Natural killer cell (primary cell): Measurements from ENCODE around the gene CDK14. TPM values are rescaled to one million over a fixed set of nuclear protein-coding genes. Genes with fewer than 3 reads are reported as not detected.

Source experiments
- ATAC-seq, 3 donors: fragments of 150-1000 bp in 2 of 3; fragments of 200-7000 bp in 1 of 3; cut with Tn5 transposase; 1 replicate in 1 of 3; 2 replicates in 2 of 3; pipeline ENCODE4 v1.10.0; 2021; ENCODE audit warnings: mild to moderate bottlenecking in 2 of 3, moderate library complexity in 2 of 3
- DNase-seq, 2 donors: peaks; one replicate each; pipeline versions ENCODE4 v3.0.0 to v3.0.0-alpha.2; 2013 to 2021; ENCODE audit warnings: mixed read lengths in 1 of 2
- H3K27ac ChIP-seq: one replicate; pipeline ENCODE4 v1.5.1; 2013; ENCODE audit warnings: mild to moderate bottlenecking, low read length
- H3K27me3 ChIP-seq: one replicate; pipeline ENCODE4 v1.6.1; 2013; ENCODE audit warnings: low read length; ENCODE audit not compliant: control insufficient read depth, insufficient read depth
- H3K36me3 ChIP-seq: one replicate; pipeline ENCODE4 v1.6.1; 2013; ENCODE audit warnings: low read length; ENCODE audit not compliant: control insufficient read depth, insufficient read depth
- H3K4me1 ChIP-seq: one replicate; pipeline ENCODE4 v1.6.1; 2013; ENCODE audit warnings: low read length; ENCODE audit not compliant: control insufficient read depth, insufficient read depth
- H3K4me3 ChIP-seq: one replicate; pipeline ENCODE4 v1.5.1; 2013; ENCODE audit warnings: low read length
- H3K9me3 ChIP-seq: one replicate; pipeline ENCODE4 v1.6.1; 2013; ENCODE audit warnings: low read length; ENCODE audit not compliant: control insufficient read depth, insufficient read depth
- H3K27ac Mint-ChIP-seq, 2 donors: one replicate each; pipeline ENCODE4 v1.8.0; 2022; ENCODE audit warnings: mild to moderate bottlenecking in 2 of 2, mixed read lengths in 2 of 2, moderate library complexity in 1 of 2
- H3K27me3 Mint-ChIP-seq, 2 donors: one replicate each; pipeline ENCODE4 v1.8.0; 2022; ENCODE audit warnings: low read depth in 2 of 2, mixed read lengths in 2 of 2
- H3K36me3 Mint-ChIP-seq: one replicate; pipeline ENCODE4 v1.8.0; 2022; ENCODE audit warnings: mixed read lengths
- H3K4me1 Mint-ChIP-seq, 2 donors: one replicate each; pipeline ENCODE4 v1.8.0; 2022; ENCODE audit warnings: mixed read lengths in 2 of 2
- H3K4me3 Mint-ChIP-seq: one replicate; pipeline ENCODE4 v1.8.0; 2022; ENCODE audit warnings: mild to moderate bottlenecking, moderate library complexity, mixed read lengths
- H3K9me3 Mint-ChIP-seq, 2 donors: one replicate each; pipeline ENCODE4 v1.8.0; 2022; ENCODE audit warnings: mixed read lengths in 2 of 2
- CTCF ChIP-seq: fragments of 200-600 bp; IDR thresholded peaks from one replicate; pipeline ENCODE4 v1.8.0; 2022; ENCODE audit warnings: antibody characterized with exemption
- WGBS: methylation state at CpG from one replicate; pipeline ENCODE4 v1.1.7; 2013; ENCODE audit warnings: missing lambda C conversion rate; ENCODE audit not compliant: insufficient coverage; 5-methylcytosine and 5-hydroxymethylcytosine counted together
- intact Hi-C: fragments of 100-400 bp; cut with micrococcal nuclease; formaldehyde crosslinking; loops from one replicate; pipeline ENCODE4 v1.14.2; 2022
- total RNA-seq, 4 donors: library from RNA; stranded (reverse); fragments of 120-200 nt in 1 of 4; gene quantifications; one replicate each; pipeline versions ENCODE4 v1.2.3 to v1.2.4, GENCODE V29; 2013 to 2022

Gene CDK14
- total RNA-seq, 3 donors from 2014 or later (not counting 1 experiment from before 2014, with no cell fraction given) = 1.2 to 12.5 (median 1.9) TPM

GRCh38 chr7:91191771-91192170, 595.6 kb downstream of the CDK14 start:
- no peak for ATAC-seq
- H3K36me3 Mint-ChIP-seq = no peaks in the 10 kb centered on the region
- no peak overlapping the region for H3K4me3 Mint-ChIP-seq
- Histone ChIP-seq H3K36me3 (no peaks in the 10 kb centered on the region), H3K4me1 (no peaks in the 10 kb centered on the region), H3K27ac (no peak overlapping the region), H3K4me3 (no peak overlapping the region), H3K27me3 (no peaks in the 10 kb centered on the region), H3K9me3 (peaks cover 2% of the 10 kb centered on the region)
- intact Hi-C loops = no loop called here
- H3K27ac Mint-ChIP-seq = no peak overlapping the region
- H3K27me3 Mint-ChIP-seq = no peaks in the 10 kb centered on the region
- 85% methylated on average over 2 of the region's 3 CpGs for WGBS
- peaks cover 0 to 2% of the 10 kb centered on the region in 2 donors for H3K9me3 Mint-ChIP-seq
- no peaks in the 10 kb centered on the region for H3K4me1 Mint-ChIP-seq
- no peak for TF ChIP-seq CTCF
- no peak for DNase-seq

GRCh38 chr7:91193141-91193540, 597.0 kb downstream of the CDK14 start:
- H3K4me1 ChIP-seq = no peaks in the 10 kb centered on the region
- no peaks in the 10 kb centered on the region for H3K27me3 Mint-ChIP-seq
- TF ChIP-seq CTCF = no peak
- WGBS = 94% methylated on average over 1 of the region's 1 CpG
- H3K27ac ChIP-seq = no peak overlapping the region
- peaks cover 0 to 2% of the 10 kb centered on the region in 2 donors for H3K9me3 Mint-ChIP-seq
- intact Hi-C loops = no loop called here
- H3K4me1 Mint-ChIP-seq = no peaks in the 10 kb centered on the region
- H3K27ac Mint-ChIP-seq = no peak overlapping the region
- ATAC-seq (no peak), DNase-seq (no peak)
- no peak overlapping the region for H3K4me3 Mint-ChIP-seq
- no peaks in the 10 kb centered on the region for H3K36me3 ChIP-seq
- H3K27me3 ChIP-seq = no peaks in the 10 kb centered on the region
- no peak overlapping the region for H3K4me3 ChIP-seq
- H3K36me3 Mint-ChIP-seq = no peaks in the 10 kb centered on the region
- peaks cover 2% of the 10 kb centered on the region for H3K9me3 ChIP-seq

GRCh38 chr7:91194841-91195240, 598.7 kb downstream of the CDK14 start:
- TF ChIP-seq CTCF = no peak
- H3K4me3 ChIP-seq = no peak overlapping the region
- Mint-ChIP-seq H3K9me3 (peaks cover 0 to 2% of the 10 kb centered on the region in 2 donors), H3K4me3 (no peak overlapping the region), H3K4me1 (no peaks in the 10 kb centered on the region), H3K27ac (no peak overlapping the region), H3K27me3 (no peaks in the 10 kb centered on the region), H3K36me3 (no peaks in the 10 kb centered on the region)
- no peak for ATAC-seq
- no peaks in the 10 kb centered on the region for H3K4me1 ChIP-seq
- intact Hi-C loops = no loop called here
- no peak overlapping the region for H3K27ac ChIP-seq
- no peaks in the 10 kb centered on the region for H3K27me3 ChIP-seq
- no peaks in the 10 kb centered on the region for H3K36me3 ChIP-seq
- peaks cover 2% of the 10 kb centered on the region for H3K9me3 ChIP-seq
- no peak for DNase-seq

- Histone ChIP-seq H3K27me3 (no peaks in the 10 kb centered on the region), H3K27ac (no peak overlapping the region), H3K9me3 (peaks cover 2% of the 10 kb centered on the region), H3K4me1 (no peaks in the 10 kb centered on the region), H3K4me3 (no peak overlapping the region), H3K36me3 (no peaks in the 10 kb centered on the region)
- 88% methylated on average over 2 of the region's 2 CpGs for WGBS
- Mint-ChIP-seq H3K36me3 (no peaks in the 10 kb centered on the region), H3K27me3 (no peaks in the 10 kb centered on the region), H3K4me1 (no peaks in the 10 kb centered on the region), H3K9me3 (peaks cover 0 to 2% of the 10 kb centered on the region in 2 donors), H3K27ac (no peak overlapping the region), H3K4me3 (no peak overlapping the region)
- DNase-seq (no peak), ATAC-seq (no peak)
- intact Hi-C loops = no loop called here
- TF ChIP-seq CTCF = no peak
Measured at GRCh38 chr7:91196058-91196457, 599.9 kb downstream of the CDK14 start.
